ENCODE measurements around the gene HNRNPL. TPM values are rescaled to one million over a fixed set of nuclear protein-coding genes. Genes with fewer than 3 reads are reported as not detected.

The HNRNPL gene
- total and polyA plus RNA-seq, 9 of the 15 experiments (the other 6 are each of a cell fraction or from before 2014, with no cell fraction given) = 39.5 to 610 (median 299) TPM

GRCh38 chr19:38819231-38819920 lies 30.4 kb downstream of the HNRNPL start (continued):
- TF ChIP-seq DEAF1 (CRISPR knock-in tag; IDR thresholded peaks at IDR 0.05) = no peak
- no peak for TF ChIP-seq ZNF764 (CRISPR knock-in tag; IDR thresholded peaks at IDR 0.05; ENCODE audit: low read depth)
- no peak for TF ChIP-seq ZNF695 (CRISPR knock-in tag; IDR thresholded peaks at IDR 0.05)
- TF ChIP-seq CSDE1 (IDR thresholded peaks at IDR 0.05) = no peak
- TF ChIP-seq CTBP1 (IDR thresholded peaks at IDR 0.05; ENCODE audit: borderline replicate concordance) = peak; percentile 99
- no peak for TF ChIP-seq NFATC3 (IDR thresholded peaks at IDR 0.05)
- TF ChIP-seq ELK1 (CRISPR knock-in tag; IDR thresholded peaks at IDR 0.05) = no peak
- TF ChIP-seq TFAM (CRISPR knock-in tag; conservative IDR thresholded peaks at IDR 0.05) = no peak
- no peak for TF ChIP-seq OTX1 (CRISPR knock-in tag; IDR thresholded peaks at IDR 0.05)
- peak in 1 of 2 experiments; percentile 86; a peak in 2 of 4 replicates for TF ChIP-seq HDAC1 (IDR thresholded peaks at IDR 0.05)
- TF ChIP-seq ATF1 (CRISPR knock-in tag; IDR thresholded peaks at IDR 0.05) = no peak
- no peak for TF ChIP-seq ATF1 (tag; IDR thresholded peaks at IDR 0.05)
- no peak for TF ChIP-seq ERF (CRISPR knock-in tag; IDR thresholded peaks at IDR 0.05)
- no peak for TF ChIP-seq CBX5 (IDR thresholded peaks at IDR 0.05; ENCODE audit: borderline replicate concordance, low read depth)
- TF ChIP-seq GATAD2A (IDR thresholded peaks at IDR 0.05) = no peak
- TF ChIP-seq ZNF449 (CRISPR knock-in tag; IDR thresholded peaks at IDR 0.05) = no peak
- no peak for TF ChIP-seq ZNF584 (CRISPR knock-in tag; IDR thresholded peaks at IDR 0.05; ENCODE audit: low read depth)
- TF ChIP-seq ZBTB11 (CRISPR knock-in tag; IDR thresholded peaks at IDR 0.05) = no peak
- no peak for TF ChIP-seq ESRRB (CRISPR knock-in tag; IDR thresholded peaks at IDR 0.05; ENCODE audit: borderline replicate concordance)
- no peak for TF ChIP-seq PTRF (tag; IDR thresholded peaks at IDR 0.05)
- no peak for TF ChIP-seq SIRT6 (IDR thresholded peaks at IDR 0.05; ENCODE audit: low read depth, low read length)
- TF ChIP-seq ZNF589 (CRISPR knock-in tag; IDR thresholded peaks at IDR 0.05; ENCODE audit: low read depth) = no peak
